Central memory CD8-positive, alpha-beta T cell (primary cell): ENCODE measurements around the gene NUPR1.
"Not testable (repeated sequence)": the region's sequence is repeated elsewhere in the genome, so short reads cannot be mapped to it uniquely, and the experiment has no call there.

ENCODE experiments used
- ATAC-seq: fragments of 150-1000 bp; cut with Tn5 transposase; replicated peaks from 2 replicates; pipeline ENCODE4 v1.10.0; 2022; ENCODE audit warnings: mild to moderate bottlenecking, moderate FRiP score, moderate number of reproducible peaks; ENCODE audit not compliant: poor library complexity, severe bottlenecking; ENCODE audit errors: extremely low read depth
- DNase-seq, 2 donors: peaks; one replicate each; pipeline ENCODE4 v3.0.0; 2021; ENCODE audit warnings: low spot score in 2 of 2
- H3K27ac Mint-ChIP-seq: one replicate; pipeline ENCODE4 v1.8.0; 2022; ENCODE audit warnings: low read depth, mild to moderate bottlenecking, moderate library complexity, mixed read lengths
- H3K27me3 Mint-ChIP-seq: one replicate; pipeline ENCODE4 v1.8.0; 2022; ENCODE audit warnings: mixed read lengths
- H3K36me3 Mint-ChIP-seq: one replicate; pipeline ENCODE4 v1.8.0; 2022; ENCODE audit warnings: mild to moderate bottlenecking, moderate library complexity, mixed read lengths; ENCODE audit not compliant: insufficient read depth
- H3K4me1 Mint-ChIP-seq: one replicate; pipeline ENCODE4 v1.8.0; 2022; ENCODE audit warnings: mixed read lengths
- H3K4me3 Mint-ChIP-seq: one replicate; pipeline ENCODE4 v1.8.0; 2022; ENCODE audit warnings: mild to moderate bottlenecking, moderate library complexity, mixed read lengths
- H3K9me3 Mint-ChIP-seq: one replicate; pipeline ENCODE4 v1.8.0; 2022; ENCODE audit warnings: mixed read lengths

The NUPR1 gene

DNA sequence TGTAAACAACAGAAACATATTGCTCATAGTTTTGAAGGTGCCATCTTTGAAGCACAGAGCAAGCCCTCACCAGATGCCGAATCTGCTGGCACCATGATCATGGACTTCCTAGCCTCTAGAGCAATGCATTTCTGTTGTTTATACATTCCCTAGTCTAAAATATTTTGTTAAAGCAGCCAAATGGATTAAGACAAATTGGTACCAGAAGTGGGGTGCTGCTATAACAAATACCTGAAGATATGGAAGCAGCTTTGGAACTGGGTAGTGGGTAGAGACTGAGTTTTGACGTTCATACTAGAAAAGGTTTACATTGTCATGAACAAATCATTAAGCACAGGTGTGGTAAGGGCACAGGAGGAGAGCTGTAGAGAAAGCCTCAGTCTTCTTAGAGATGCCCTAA lies 28.5 kb upstream of the NUPR1 start:
- Mint-ChIP-seq H3K9me3 (peaks cover 6% of the 10 kb centered on the region), H3K4me1 (peaks cover 43% of the 10 kb centered on the region), H3K27ac (no peak overlapping the region), H3K4me3 (no peak overlapping the region), H3K36me3 (peaks cover 7% of the 10 kb centered on the region), H3K27me3 (no peaks in the 10 kb centered on the region)
- no peak for ATAC-seq
- no peak for DNase-seq

GRCh38 chr16:28566233-28566925 lies 27.6 kb upstream of the NUPR1 start:
- not testable (repeated sequence) for H3K27me3 Mint-ChIP-seq, DNase-seq, H3K36me3 Mint-ChIP-seq, H3K9me3 Mint-ChIP-seq, H3K27ac Mint-ChIP-seq, ATAC-seq, H3K4me3 Mint-ChIP-seq
- H3K4me1 Mint-ChIP-seq, result peaks cover 44% of the 10 kb centered on the region

DNA sequence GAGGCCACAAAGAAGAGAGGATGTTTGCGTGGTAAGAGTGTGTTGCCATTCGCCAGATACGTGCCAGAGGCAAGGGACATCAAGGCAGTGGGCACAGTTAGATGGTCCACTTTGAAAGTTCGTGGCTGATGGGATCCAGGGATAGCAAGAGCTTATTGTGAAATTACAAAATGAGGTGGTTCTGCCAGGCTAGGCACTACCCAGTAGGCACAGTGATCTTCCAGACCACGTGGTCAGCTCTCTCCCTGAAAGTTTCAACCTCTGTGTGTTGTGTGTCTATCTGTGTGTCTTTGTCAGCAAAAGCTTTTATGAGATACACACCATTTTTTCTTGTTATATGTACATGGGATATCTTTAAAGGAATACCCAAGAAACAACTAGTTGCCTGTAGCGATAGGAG lies 24.4 kb upstream of the NUPR1 start:
- H3K9me3 Mint-ChIP-seq, result peaks cover 6% of the 10 kb centered on the region
- no peak overlapping the region for H3K4me3 Mint-ChIP-seq
- H3K27ac Mint-ChIP-seq, result peak overlapping the region; percentile 47
- no peak for ATAC-seq
- peaks cover 20% of the 10 kb centered on the region for H3K36me3 Mint-ChIP-seq
- H3K4me1 Mint-ChIP-seq, result peaks cover 28% of the 10 kb centered on the region
- no peak for DNase-seq
- no peaks in the 10 kb centered on the region for H3K27me3 Mint-ChIP-seq

DNA sequence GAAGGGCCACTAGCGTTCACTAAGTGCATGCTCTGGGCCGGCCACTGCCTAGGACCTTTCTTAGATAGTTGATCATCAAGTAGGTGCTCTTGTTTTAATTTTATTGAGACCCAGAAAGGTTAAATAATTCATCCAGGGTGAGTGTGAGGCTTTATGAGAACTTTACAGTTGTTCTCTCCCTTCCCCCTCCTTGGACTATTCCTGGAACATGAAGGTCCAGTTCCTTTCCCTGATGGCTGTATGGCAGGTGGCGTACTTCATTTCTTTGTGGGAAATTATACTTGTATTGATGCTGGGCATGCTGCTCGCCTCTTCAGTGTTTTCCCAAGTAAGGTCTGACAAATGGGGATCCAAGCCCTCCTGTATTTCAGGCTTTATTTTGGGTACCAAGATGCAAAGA lies 23.4 kb upstream of the NUPR1 start:
- ATAC-seq (no peak), DNase-seq (no peak)
- Mint-ChIP-seq H3K27ac (no peak overlapping the region), H3K27me3 (no peaks in the 10 kb centered on the region), H3K9me3 (peaks cover under 1% of the 10 kb centered on the region), H3K36me3 (peaks cover 25% of the 10 kb centered on the region), H3K4me1 (peaks cover 25% of the 10 kb centered on the region), H3K4me3 (no peak overlapping the region)

GRCh38 chr16:28561557-28562187 lies 22.9 kb upstream of the NUPR1 start:
- H3K36me3 Mint-ChIP-seq, result peaks cover 27% of the 10 kb centered on the region

GRCh38 chr16:28558456-28558855 lies 19.7 kb upstream of the NUPR1 start:
- no peak for DNase-seq
- ATAC-seq, result no peak
- peaks cover 41% of the 10 kb centered on the region for H3K4me1 Mint-ChIP-seq
- H3K27me3 Mint-ChIP-seq, result no peaks in the 10 kb centered on the region
- no peaks in the 10 kb centered on the region for H3K9me3 Mint-ChIP-seq
- peaks cover 33% of the 10 kb centered on the region for H3K36me3 Mint-ChIP-seq
- H3K4me3 Mint-ChIP-seq, result no peak overlapping the region
- H3K27ac Mint-ChIP-seq, result no peak overlapping the region

More at GRCh38 chr16:28561557-28562187, 22.9 kb upstream of the NUPR1 start:
- H3K4me3 Mint-ChIP-seq, result no peak overlapping the region
- DNase-seq, result no peak
- no peaks in the 10 kb centered on the region for H3K27me3 Mint-ChIP-seq
- H3K27ac Mint-ChIP-seq, result no peak overlapping the region
- no peaks in the 10 kb centered on the region for H3K9me3 Mint-ChIP-seq
- H3K4me1 Mint-ChIP-seq, result peaks cover 30% of the 10 kb centered on the region
- ATAC-seq, result no peak

GRCh38 chr16:28556914-28557320 lies 18.1 kb upstream of the NUPR1 start:
- peaks cover 33% of the 10 kb centered on the region for H3K4me1 Mint-ChIP-seq
- no peak overlapping the region for H3K27ac Mint-ChIP-seq
- DNase-seq, result no peak
- peaks cover 31% of the 10 kb centered on the region for H3K36me3 Mint-ChIP-seq
- no peak for ATAC-seq
- no peaks in the 10 kb centered on the region for H3K9me3 Mint-ChIP-seq
- H3K4me3 Mint-ChIP-seq, result no peak overlapping the region
- no peaks in the 10 kb centered on the region for H3K27me3 Mint-ChIP-seq

- Mint-ChIP-seq H3K27ac (no peak overlapping the region), H3K4me1 (peaks cover 27% of the 10 kb centered on the region), H3K36me3 (peaks cover 30% of the 10 kb centered on the region), H3K9me3 (no peaks in the 10 kb centered on the region), H3K27me3 (no peaks in the 10 kb centered on the region), H3K4me3 (no peak overlapping the region)
- ATAC-seq (no peak), DNase-seq (no peak)
Observed at GRCh38 chr16:28555561-28555960, 16.8 kb upstream of the NUPR1 start.

GRCh38 chr16:28554634-28555423 lies 16.1 kb upstream of the NUPR1 start:
- Mint-ChIP-seq H3K27me3 (no peaks in the 10 kb centered on the region), H3K4me1 (peaks cover 27% of the 10 kb centered on the region), H3K4me3 (peak overlapping the region; percentile 83), H3K27ac (peak overlapping the region; percentile 91), H3K9me3 (no peaks in the 10 kb centered on the region), H3K36me3 (peaks cover 28% of the 10 kb centered on the region)
- no peak for ATAC-seq
- no peak for DNase-seq

GRCh38 chr16:28553776-28554633 lies 15.2 kb upstream of the NUPR1 start, which contains the start of gene SGF29:
Gene SGF29, plus strand, starts transcription at chr16:28553920. Its CDS starts 27,150 bp downstream, at chr16:28581070.
- peak within 1 kb of the TSS; percentile 91 for H3K27ac Mint-ChIP-seq
- peak within 1 kb of the TSS; percentile 83 for H3K4me3 Mint-ChIP-seq
- peaks cover 32% of the 10 kb centered on the region for H3K4me1 Mint-ChIP-seq
- H3K27me3 Mint-ChIP-seq, result no peaks in the 10 kb centered on the region
- peaks cover 24% of the 10 kb centered on the region for H3K36me3 Mint-ChIP-seq
- ATAC-seq (peak; percentile 83), DNase-seq (peak; percentile 91 to 93)
- H3K9me3 Mint-ChIP-seq, result no peaks in the 10 kb centered on the region

DNA sequence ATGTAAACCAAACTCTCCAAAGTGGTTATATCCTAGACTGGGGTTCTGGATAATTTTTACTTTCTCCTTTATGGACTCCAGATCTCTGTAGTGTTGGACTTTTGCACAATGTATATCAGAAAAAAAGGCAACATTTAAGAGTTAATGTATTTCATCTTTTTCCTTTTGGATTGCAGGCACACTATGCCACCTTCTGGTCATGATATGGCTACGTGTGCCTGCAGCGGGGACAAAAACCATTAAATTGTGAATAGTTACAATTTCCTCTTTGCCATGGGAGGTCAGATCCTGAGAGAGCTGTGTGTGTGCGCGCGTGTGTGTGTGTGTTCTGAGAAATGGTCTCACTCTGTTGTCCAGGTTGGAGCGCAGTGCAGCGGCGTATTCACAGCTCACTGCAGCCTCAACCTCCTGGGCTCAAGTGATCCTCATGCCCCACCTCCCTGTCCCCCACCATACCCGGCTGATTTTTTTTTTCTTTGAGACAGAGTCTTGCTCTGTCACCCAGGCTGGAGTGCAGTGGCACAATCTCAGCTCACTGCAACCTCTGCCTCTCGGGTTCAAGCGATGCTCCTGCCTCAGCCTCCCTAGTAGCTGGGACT lies 10.6 kb upstream of the NUPR1 start:
- ATAC-seq (no peak), DNase-seq (no peak)
- H3K4me3 Mint-ChIP-seq, result no peak overlapping the region
- peaks cover 4% of the 10 kb centered on the region for H3K36me3 Mint-ChIP-seq
- H3K27ac Mint-ChIP-seq, result no peak overlapping the region
- no peaks in the 10 kb centered on the region for H3K9me3 Mint-ChIP-seq
- H3K4me1 Mint-ChIP-seq, result peaks cover 6% of the 10 kb centered on the region
- H3K27me3 Mint-ChIP-seq, result no peaks in the 10 kb centered on the region
